K562 (cell line): Measurements from ENCODE around the gene BPHL. TPM values are rescaled to one million over a fixed set of nuclear protein-coding genes. Genes with fewer than 3 reads are reported as not detected.

Source experiments
- CTBP1 ChIP-seq: fragments of 450-650 bp; IDR thresholded peaks from 2 replicates; pipeline ENCODE4 v1.6.1; 2016; ENCODE audit warnings: borderline replicate concordance
- E2F6 ChIP-seq, 2 experiments: IDR thresholded peaks; 2 replicates each; pipeline ENCODE4 v1.6.1; 2011; ENCODE audit warnings: borderline replicate concordance in 1 of 2, control low read depth in 1 of 2, low read depth in 1 of 2, low read length in 1 of 2, mild to moderate bottlenecking in 1 of 2, mixed read lengths in 1 of 2, moderate library complexity in 1 of 2; ENCODE audit not compliant: insufficient read depth in 1 of 2, insufficient read length in 1 of 2, poor library complexity in 1 of 2, severe bottlenecking in 1 of 2; ENCODE audit errors: extremely low read depth in 1 of 2
- ERF ChIP-seq: fragments of 450-650 bp; formaldehyde crosslinking; IDR thresholded peaks from 2 replicates; pipeline ENCODE4 v1.4.0; 2020; ENCODE audit warnings: mild to moderate bottlenecking, mixed read lengths
- ETV6 ChIP-seq, 3 experiments: fragments of 150-350 bp in 1 of 3; sonication (generic) in 1 of 3; formaldehyde crosslinking in 1 of 3; IDR thresholded peaks; 2 replicates each; pipeline versions ENCODE4 v1.6.1 to v1.8.0; 2014 to 2022; ENCODE audit warnings: borderline replicate concordance in 2 of 3, low read depth in 2 of 3, antibody characterized with exemption in 1 of 3, low read length in 1 of 3, mild to moderate bottlenecking in 1 of 3, missing genetic modification reagents in 1 of 3
- MBD1 ChIP-seq: fragments of 250-450 bp; sonication (Bioruptor Pico); IDR thresholded peaks from 2 replicates; pipeline ENCODE4 v1.8.0; 2022; ENCODE audit warnings: inconsistent platforms
- NCOA1 ChIP-seq: fragments of 450-650 bp; IDR thresholded peaks from 2 replicates; pipeline ENCODE4 v1.6.1; 2016; ENCODE audit warnings: low read depth
- PBX2 ChIP-seq, 2 experiments: IDR thresholded peaks in 1 of 2; conservative IDR thresholded peaks in 1 of 2; 2 replicates each; pipeline ENCODE4 v1.6.1; 2016; ENCODE audit warnings: low read depth in 2 of 2, mild to moderate bottlenecking in 1 of 2, missing compliant biosample characterization in 1 of 2, missing genetic modification characterization in 1 of 2, moderate library complexity in 1 of 2
- SMARCE1 ChIP-seq: fragments of 450-650 bp; IDR thresholded peaks from 2 replicates; pipeline ENCODE4 v1.7.1; 2016; ENCODE audit warnings: mild to moderate bottlenecking
- STAT5B ChIP-seq: fragments of 250-450 bp; sonication (Bioruptor Pico); IDR thresholded peaks from 2 replicates; pipeline ENCODE4 v1.8.0; 2021; ENCODE audit warnings: mild to moderate bottlenecking, inconsistent platforms
- ZKSCAN3 ChIP-seq: fragments of 250-450 bp; sonication (Bioruptor Pico); IDR thresholded peaks from 2 replicates; pipeline ENCODE4 v1.4.0; 2020
- ZNF217 ChIP-seq: sonication (generic); formaldehyde crosslinking; IDR thresholded peaks from 2 replicates; pipeline ENCODE4 v1.8.0; 2022; ENCODE audit warnings: mild to moderate bottlenecking, missing genetic modification reagents
- ZNF239 ChIP-seq: fragments of 250-450 bp; sonication (Bioruptor Pico); IDR thresholded peaks from 2 replicates; pipeline ENCODE4 v1.4.0; 2020; ENCODE audit warnings: mild to moderate bottlenecking
- ZNF609 ChIP-seq: sonication (generic); formaldehyde crosslinking; IDR thresholded peaks from 2 replicates; pipeline ENCODE4 v1.8.1; 2023; ENCODE audit warnings: missing genetic modification reagents, mild to moderate bottlenecking, borderline replicate concordance
- polyA plus RNA-seq, 8 experiments: library from polyadenylated mRNA; depleted of rRNA in 4 of 8; stranded (reverse) in 5 of 8; unstranded in 3 of 8; fragments of >200 nt; fragmentation: Nextera tagmentation in 2 of 8; fragmentation: Illumina TruSeq in 1 of 8; extraction: Ambion mirVana in 2 of 8; extraction: Trizol in 1 of 8; gene quantifications; 2 replicates each; pipeline versions ENCODE4 v1.2.1 to v1.2.3, GENCODE V29; 2011 to 2014; ENCODE audit warnings: inconsistent platforms in 1 of 8, missing spikeins in 1 of 8
- total RNA-seq, 7 experiments: library from RNA; depleted of rRNA in 6 of 7; stranded (reverse); fragments of >200 nt in 6 of 7; fragmentation: Illumina TruSeq in 2 of 7; extraction: Trizol in 2 of 7; gene quantifications; 2 replicates each; pipeline versions ENCODE4 v1.2.1 to v1.2.3, GENCODE V29; 2011 to 2021; ENCODE audit warnings: low replicate concordance in 1 of 7
- TF ChIP-seq, protein P1 (sequence below): fragments of 450-650 bp; formaldehyde crosslinking; IDR thresholded peaks from 2 replicates; pipeline ENCODE4 v1.4.0; 2022; ENCODE audit warnings: missing genetic modification characterization

Gene BPHL
- total and polyA plus RNA-seq, 9 of the 15 experiments (the other 6 are each of a cell fraction or from before 2014, with no cell fraction given) = 3.5 to 17.4 (median 8.2) TPM

GRCh38 chr6:3162067-3162497 is 43.6 kb downstream of the BPHL start (continued):
- TF ChIP-seq ZNF609 = no peak
- TF ChIP-seq MBD1 (CRISPR knock-in tag) = no peak
- no peak for TF ChIP-seq ZNF239 (CRISPR knock-in tag)
- no peak for TF ChIP-seq PBX2 (CRISPR knock-in tag; IDR thresholded peaks at IDR 0.05; ENCODE audit: low read depth)
- TF ChIP-seq PBX2 (tag; conservative IDR thresholded peaks at IDR 0.05; ENCODE audit: low read depth) = 0 out of 2 replicates have a peak, but pooled peaks have one; percentile 6
- 0 out of 4 replicates have a peak, but pooled peaks of 1 of the 2 experiments have one; percentile 32 for TF ChIP-seq ETV6 (IDR thresholded peaks at IDR 0.05; ENCODE audit: borderline replicate concordance in 1 of 2, low read depth in 2 of 2, low read length in 1 of 2)
- no peak for TF ChIP-seq ETV6 (CRISPR knock-in tag; IDR thresholded peaks at IDR 0.05; ENCODE audit: borderline replicate concordance)
- peak in 1 of 2 experiments; percentile 64 for TF ChIP-seq E2F6 (IDR thresholded peaks at IDR 0.05; ENCODE audit: borderline replicate concordance in 1 of 2, extremely low read depth in 1 of 2, insufficient read depth in 1 of 2, insufficient read length in 1 of 2, low read depth in 1 of 2, low read length in 1 of 2, poor library complexity in 1 of 2, severe bottlenecking in 1 of 2)
- TF ChIP-seq, protein P1, sequence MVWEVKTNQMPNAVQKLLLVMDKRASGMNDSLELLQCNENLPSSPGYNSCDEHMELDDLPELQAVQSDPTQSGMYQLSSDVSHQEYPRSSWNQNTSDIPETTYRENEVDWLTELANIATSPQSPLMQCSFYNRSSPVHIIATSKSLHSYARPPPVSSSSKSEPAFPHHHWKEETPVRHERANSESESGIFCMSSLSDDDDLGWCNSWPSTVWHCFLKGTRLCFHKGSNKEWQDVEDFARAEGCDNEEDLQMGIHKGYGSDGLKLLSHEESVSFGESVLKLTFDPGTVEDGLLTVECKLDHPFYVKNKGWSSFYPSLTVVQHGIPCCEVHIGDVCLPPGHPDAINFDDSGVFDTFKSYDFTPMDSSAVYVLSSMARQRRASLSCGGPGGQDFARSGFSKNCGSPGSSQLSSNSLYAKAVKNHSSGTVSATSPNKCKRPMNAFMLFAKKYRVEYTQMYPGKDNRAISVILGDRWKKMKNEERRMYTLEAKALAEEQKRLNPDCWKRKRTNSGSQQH = peak; percentile 82; the same call in 1 of the 2 replicates
- TF ChIP-seq STAT5B (CRISPR knock-in tag) = no peak
- peak; percentile 11 for TF ChIP-seq CTBP1
- TF ChIP-seq NCOA1 = peak; percentile 47; the same call in 1 of the 2 replicates
- TF ChIP-seq ERF (CRISPR knock-in tag) = peak; percentile 75
- no peak for TF ChIP-seq ZKSCAN3 (CRISPR knock-in tag)
- no peak for TF ChIP-seq ZNF217 (CRISPR knock-in tag)
- TF ChIP-seq SMARCE1 = peak; percentile 66
